Heart left ventricle (tissue), 16 donors: ENCODE results near the gene VDR. TPM values are rescaled to one million over a fixed set of nuclear protein-coding genes. Genes with fewer than 3 reads are reported as not detected.

ENCODE experiments used
- ATAC-seq, 4 donors: fragments of 200-7000 bp; cut with Tn5 transposase; one replicate each; pipeline ENCODE4 v1.9.1; 2020 to 2022; ENCODE audit warnings: moderate library complexity in 4 of 4, mild to moderate bottlenecking in 3 of 4, moderate number of reproducible peaks in 1 of 4
- DNase-seq, 5 donors: peaks; one replicate each; pipeline ENCODE4 v3.0.0-alpha.2; 2020
- H3K27ac ChIP-seq, 12 donors: fragments of 200-600 bp; sonication (generic) in 4 of 12; one replicate each; pipeline versions ENCODE4 v1.5.0 to v1.8.0; 2016 to 2022; ENCODE audit warnings: mild to moderate bottlenecking in 2 of 12
- H3K27me3 ChIP-seq, 9 donors: fragments of 200-600 bp; sonication (generic) in 2 of 9; one replicate each; pipeline versions ENCODE4 v1.5.1 to v1.8.0; 2016 to 2022; ENCODE audit warnings: mild to moderate bottlenecking in 3 of 9
- H3K36me3 ChIP-seq, 9 donors: fragments of 200-600 bp; sonication (generic) in 2 of 9; one replicate each; pipeline versions ENCODE4 v1.5.0 to v1.8.0; 2018 to 2022; ENCODE audit warnings: mild to moderate bottlenecking in 2 of 9
- H3K4me1 ChIP-seq, 12 donors: fragments of 200-600 bp; sonication (generic) in 4 of 12; one replicate each; pipeline versions ENCODE4 v1.5.0 to v1.8.0; 2016 to 2022; ENCODE audit warnings: mild to moderate bottlenecking in 3 of 12
- H3K4me3 ChIP-seq, 12 donors: fragments of 200-600 bp; sonication (generic) in 4 of 12; one replicate each; pipeline versions ENCODE4 v1.5.0 to v1.8.0; 2017 to 2022; ENCODE audit warnings: mild to moderate bottlenecking in 9 of 12, moderate library complexity in 4 of 12
- H3K9me3 ChIP-seq, 12 donors: fragments of 200-600 bp; sonication (generic) in 4 of 12; one replicate each; pipeline versions ENCODE4 v1.5.0 to v1.8.0; 2016 to 2022; ENCODE audit warnings: mild to moderate bottlenecking in 1 of 12
- POLR2A ChIP-seq, 2 donors: fragments of 450-650 bp; IDR thresholded peaks; one replicate each; pipeline ENCODE4 v1.6.1; 2017; ENCODE audit warnings: antibody characterized with exemption in 2 of 2, mild to moderate bottlenecking in 2 of 2, moderate library complexity in 2 of 2
- WGBS, 4 donors: extraction: QIAGEN DNeasy Blood & Tissue Kit in 2 of 4; methylation state at CpG; one replicate each; pipeline versions ENCODE4 v1.1.5 to v1.1.7; 2013 to 2018; 5-methylcytosine and 5-hydroxymethylcytosine counted together
- intact Hi-C, 10 donors: fragments of 100-400 bp; cut with DNase I; formaldehyde crosslinking; loops; one replicate each; pipeline versions ENCODE4 v1.11.1 to v1.14.2; 2022
- polyA plus RNA-seq, 2 donors: library from polyadenylated mRNA; stranded (reverse); fragments of 200-250 nt; gene quantifications; one replicate each; pipeline ENCODE4 v1.2.3, GENCODE V29; 2013
- total RNA-seq, 9 donors: library from RNA; depleted of rRNA in 2 of 9; stranded (reverse); fragments of >200 nt in 2 of 9; fragmentation: NEBNext Ultra II Directional in 3 of 9; extraction: Animal tissue kit (Norgen Biotek cat#: 25700) in 3 of 9; gene quantifications; one replicate each; pipeline versions ENCODE4 v1.1.0 to v1.2.4, GENCODE V29; 2016 to 2023
- TF ChIP-seq, protein P1 (sequence below), 12 donors: fragments of 200-600 bp; sonication (generic) in 4 of 12; IDR thresholded peaks; one replicate each; pipeline versions ENCODE4 v1.5.0 to v1.8.0; 2018 to 2022; ENCODE audit warnings: antibody characterized with exemption in 12 of 12, mild to moderate bottlenecking in 5 of 12
- donor health status: ischemic (EF 13 %, LVEDD 7.1; RV severe dilation, severe dysfunction).
- donor health status: healthy with polysubstance abuse.
- donor health status: DM: no; HTN: yes; CAD: no.
- donor health status: DM: no; HTN: no; CAD: no.
- donor health status: ischemic (EF 25% LVEDD 6.9; RV normal size, moderate dysfunction).
- donor health status: ischemic (EF 25% LVEDD 5.7; RV mildly dilated, moderate dysfunction).
- donor health status: healthy.
- donor health status: DM: yes; HTN: yes; CAD: no.
- donor health status: ischemic (EF 35%, LVEDD 5.7; RV mildly dilated, moderate dysfunction).
- donor health status: nonischemic (EF 11% LVEDD 7.7; RV severe dilation, severe dysfunction).
- donor health status: DM: yes; HTN: yes; CAD: no.
- donor health status: PGD.
- donor health status: ischemic (EF 29% LVEDD 5.4; RV normal size, mild dysfunction).
- donor health status: nonischemic (EF 23%, LVEDD 6.1; RV moderate dilation, normal function).

The VDR gene
- total and polyA plus RNA-seq, 11 donors = 0.15 to 4.3 (median 0.63) TPM

GRCh38 chr12:47798382-47798948 is 106.3 kb downstream of the VDR start:
- DNase-seq (no peak), ATAC-seq (no peak)
- Histone ChIP-seq H3K9me3 (no peaks in the 10 kb centered on the region), H3K4me3 (no peak overlapping the region), H3K27me3 (no peaks in the 10 kb centered on the region), H3K27ac (peak overlapping the region in 10 of 12 donors; percentile 44 to 99 (median 73)), H3K4me1 (peaks cover 31 to 57% (median 52%) of the 10 kb centered on the region in 12 donors), H3K36me3 (peaks cover 2 to 71% (median 53%) of the 10 kb centered on the region in 9 donors)
- intact Hi-C loops = loop anchor here in 5 of 10 donors (2.0 to 5.0 kb wide), 3 partner anchors 38 to 40 kb away; no protein-coding TSS in a partner anchor
- TF ChIP-seq, protein P1, sequence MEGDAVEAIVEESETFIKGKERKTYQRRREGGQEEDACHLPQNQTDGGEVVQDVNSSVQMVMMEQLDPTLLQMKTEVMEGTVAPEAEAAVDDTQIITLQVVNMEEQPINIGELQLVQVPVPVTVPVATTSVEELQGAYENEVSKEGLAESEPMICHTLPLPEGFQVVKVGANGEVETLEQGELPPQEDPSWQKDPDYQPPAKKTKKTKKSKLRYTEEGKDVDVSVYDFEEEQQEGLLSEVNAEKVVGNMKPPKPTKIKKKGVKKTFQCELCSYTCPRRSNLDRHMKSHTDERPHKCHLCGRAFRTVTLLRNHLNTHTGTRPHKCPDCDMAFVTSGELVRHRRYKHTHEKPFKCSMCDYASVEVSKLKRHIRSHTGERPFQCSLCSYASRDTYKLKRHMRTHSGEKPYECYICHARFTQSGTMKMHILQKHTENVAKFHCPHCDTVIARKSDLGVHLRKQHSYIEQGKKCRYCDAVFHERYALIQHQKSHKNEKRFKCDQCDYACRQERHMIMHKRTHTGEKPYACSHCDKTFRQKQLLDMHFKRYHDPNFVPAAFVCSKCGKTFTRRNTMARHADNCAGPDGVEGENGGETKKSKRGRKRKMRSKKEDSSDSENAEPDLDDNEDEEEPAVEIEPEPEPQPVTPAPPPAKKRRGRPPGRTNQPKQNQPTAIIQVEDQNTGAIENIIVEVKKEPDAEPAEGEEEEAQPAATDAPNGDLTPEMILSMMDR (IDR thresholded peaks at IDR 0.05) = no peak
- no peak for TF ChIP-seq POLR2A (IDR thresholded peaks at IDR 0.05)
- 82 to 92% (median 87%) methylated on average over 9 to 17 of the region's 17 CpGs for WGBS, 4 donors

DNA sequence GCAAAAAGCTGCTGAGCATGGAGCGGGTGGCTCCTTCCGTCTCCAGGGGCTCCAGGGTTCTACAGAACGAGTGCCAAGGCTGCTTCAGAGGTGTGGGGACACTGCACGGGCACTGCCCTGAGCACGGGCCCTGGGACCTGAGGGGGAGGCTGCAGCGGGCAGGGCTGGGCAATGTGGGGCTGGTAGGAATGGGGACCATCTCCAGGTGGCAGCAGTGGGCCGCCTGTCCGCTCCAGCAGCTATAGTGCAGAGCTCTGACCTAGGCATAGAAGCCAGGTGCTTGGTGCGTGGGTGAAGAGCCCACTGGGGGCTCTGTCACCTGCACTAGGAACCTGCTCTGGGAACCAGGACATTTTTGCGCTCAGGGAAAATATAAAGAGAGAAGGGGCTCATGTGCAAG is 107.4 kb downstream of the VDR start:
- intact Hi-C loops = loop anchor here in 2 of 10 donors (2.0 to 5.0 kb wide), 2 partner anchors 40 to 41 kb away; no protein-coding TSS in a partner anchor
- 64 to 76% (median 72%) methylated on average over 4 to 10 of the region's 10 CpGs for WGBS, 4 donors
- Histone ChIP-seq H3K27me3 (no peaks in the 10 kb centered on the region), H3K9me3 (no peaks in the 10 kb centered on the region), H3K4me3 (no peak overlapping the region), H3K27ac (peak overlapping the region in 1 of 12 donors; percentile 7), H3K36me3 (peaks cover 2 to 76% (median 63%) of the 10 kb centered on the region in 9 donors), H3K4me1 (peaks cover 22 to 47% (median 42%) of the 10 kb centered on the region in 12 donors)
- no peak for TF ChIP-seq POLR2A (IDR thresholded peaks at IDR 0.05)
- TF ChIP-seq, protein P1 (IDR thresholded peaks at IDR 0.05) = peak in 11 of 12 donors; percentile 17 to 56 (median 38)
- peak in 2 of 4 donors; percentile 12 to 46 for ATAC-seq
- DNase-seq = no peak

DNA sequence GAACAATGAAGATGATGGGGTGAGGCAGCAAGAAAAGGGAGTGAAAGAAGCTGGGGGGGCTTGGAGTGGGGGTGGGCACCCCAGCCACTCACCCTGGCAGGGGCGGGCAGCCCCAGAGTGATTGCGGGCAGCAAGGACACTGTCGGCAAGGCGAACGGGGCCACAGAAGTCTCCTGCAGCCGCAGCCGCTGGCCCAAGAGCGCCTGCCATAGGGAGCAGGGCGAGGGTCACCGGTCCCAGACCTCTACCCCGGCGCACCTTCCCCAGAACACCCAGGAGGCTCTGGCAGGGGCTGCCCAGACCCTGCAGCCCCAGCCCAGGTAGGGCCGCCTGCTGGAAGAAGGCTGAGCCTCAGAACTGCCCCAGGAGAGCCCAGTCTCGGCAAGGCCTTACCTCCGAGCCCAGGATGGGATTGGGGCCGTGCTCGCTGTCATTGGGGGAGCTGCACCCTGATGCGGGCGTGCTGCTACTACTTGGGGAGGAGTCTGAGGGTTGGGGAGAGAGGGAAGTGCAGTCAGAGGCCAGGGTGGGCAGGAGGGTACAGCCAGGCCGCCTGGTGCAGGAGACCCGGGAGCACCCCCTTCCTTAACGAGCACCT is 108.9 kb downstream of the VDR start:
- ATAC-seq (no peak), DNase-seq (no peak)
- Histone ChIP-seq H3K27ac (no peak overlapping the region), H3K9me3 (no peaks in the 10 kb centered on the region), H3K4me1 (peaks cover 14 to 31% (median 27%) of the 10 kb centered on the region in 12 donors), H3K4me3 (no peak overlapping the region), H3K36me3 (peaks cover 2 to 91% (median 78%) of the 10 kb centered on the region in 9 donors), H3K27me3 (no peaks in the 10 kb centered on the region)
- 89 to 95% (median 90%) methylated on average over 17 to 22 of the region's 22 CpGs for whole genome bisulfite sequencing, 4 donors
- TF ChIP-seq POLR2A (IDR thresholded peaks at IDR 0.05) = no peak
- TF ChIP-seq, protein P1 (IDR thresholded peaks at IDR 0.05) = no peak
- intact Hi-C loops = loop anchor here in 2 of 10 donors (2.0 to 5.0 kb wide), 2 partner anchors 41 to 43 kb away; no protein-coding TSS in a partner anchor

- Histone ChIP-seq H3K4me3 (no peak overlapping the region), H3K4me1 (peaks cover 9 to 25% (median 20%) of the 10 kb centered on the region in 12 donors), H3K27me3 (no peaks in the 10 kb centered on the region), H3K27ac (no peak overlapping the region), H3K36me3 (peaks cover 2 to 93% (median 85%) of the 10 kb centered on the region in 9 donors), H3K9me3 (no peaks in the 10 kb centered on the region)
- ATAC-seq = no peak
- no peak for TF ChIP-seq POLR2A (IDR thresholded peaks at IDR 0.05)
- TF ChIP-seq, protein P1 (IDR thresholded peaks at IDR 0.05) = no peak
- intact Hi-C loops = loop anchor here in 1 of 10 donors (5.0 kb wide), 1 partner anchor 42 kb away; no protein-coding TSS in a partner anchor
- no peak for DNase-seq
- WGBS, 4 donors = 90 to 93% (median 92%) methylated on average over 21 of the region's 21 CpGs
Measured at GRCh38 chr12:47795121-47795813, 109.5 kb downstream of the VDR start.
